ENCODE data around the gene SIGLEC15.

Gene SIGLEC15

DNA sequence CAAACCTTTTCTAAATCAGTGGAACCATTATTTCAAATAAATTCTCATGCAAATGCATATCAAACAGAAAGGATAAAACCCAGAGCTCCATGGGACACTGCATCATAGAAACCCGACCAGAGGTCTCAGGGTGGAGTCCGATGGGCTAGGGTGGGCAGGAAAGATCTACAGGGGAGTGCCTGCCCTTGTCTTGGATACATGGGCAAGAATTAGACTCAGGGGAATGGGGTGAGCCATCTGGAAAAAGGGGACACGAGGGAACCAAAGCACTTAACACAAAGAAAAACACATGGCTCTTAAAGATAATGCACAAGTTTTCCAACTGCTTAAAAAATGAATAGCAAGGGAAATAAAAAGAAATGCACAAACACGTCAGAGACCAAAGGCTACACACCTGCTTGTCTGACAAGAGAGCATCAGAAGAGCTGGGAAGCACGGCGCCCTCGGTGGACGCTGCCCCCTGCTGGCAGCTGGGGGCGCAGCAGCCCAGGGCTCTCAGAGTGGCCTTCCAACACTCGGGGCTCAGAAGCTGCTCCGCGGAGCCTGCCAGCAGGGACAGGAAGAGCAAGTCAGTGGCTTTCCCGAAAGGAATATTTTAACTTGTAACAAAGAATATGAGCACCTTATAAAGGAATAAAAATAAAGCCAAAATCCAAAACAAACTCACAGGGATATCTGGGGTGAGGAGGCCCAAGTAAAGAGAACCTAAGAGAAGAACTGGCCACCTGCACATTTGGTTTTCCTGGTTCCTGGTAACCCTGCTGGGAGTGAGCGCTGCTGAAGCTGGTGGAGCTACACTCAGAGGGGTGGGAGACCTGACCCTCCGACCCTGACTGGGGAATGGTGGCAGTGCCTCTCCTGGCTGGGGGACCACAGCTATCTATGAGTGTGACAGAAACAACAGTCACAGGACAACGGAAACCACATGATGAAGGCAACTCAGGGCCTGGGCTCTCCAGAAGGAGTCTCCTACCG is 54.5 kb downstream of the SIGLEC15 start:
- TF ChIP-seq, protein P1, sequence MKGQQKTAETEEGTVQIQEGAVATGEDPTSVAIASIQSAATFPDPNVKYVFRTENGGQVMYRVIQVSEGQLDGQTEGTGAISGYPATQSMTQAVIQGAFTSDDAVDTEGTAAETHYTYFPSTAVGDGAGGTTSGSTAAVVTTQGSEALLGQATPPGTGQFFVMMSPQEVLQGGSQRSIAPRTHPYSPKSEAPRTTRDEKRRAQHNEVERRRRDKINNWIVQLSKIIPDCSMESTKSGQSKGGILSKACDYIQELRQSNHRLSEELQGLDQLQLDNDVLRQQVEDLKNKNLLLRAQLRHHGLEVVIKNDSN (IDR thresholded peaks at IDR 0.05) = no peak
- TF ChIP-seq RAD21 (IDR thresholded peaks at IDR 0.05; ENCODE audit: low read depth) (peak; percentile 79), TAF1 (IDR thresholded peaks at IDR 0.05; ENCODE audit: low read depth) (no peak), NFIC (IDR thresholded peaks at IDR 0.05) (no peak), CREB1 (IDR thresholded peaks at IDR 0.05; ENCODE audit: low read depth) (no peak)

- TF ChIP-seq TCF12 (IDR thresholded peaks at IDR 0.05; ENCODE audit: low read depth) = no peak
- no peak for TF ChIP-seq TAF1 (IDR thresholded peaks at IDR 0.05; ENCODE audit: low read depth)
- no peak for TF ChIP-seq CREB1 (IDR thresholded peaks at IDR 0.05; ENCODE audit: low read depth)
- TF ChIP-seq, protein P2, sequence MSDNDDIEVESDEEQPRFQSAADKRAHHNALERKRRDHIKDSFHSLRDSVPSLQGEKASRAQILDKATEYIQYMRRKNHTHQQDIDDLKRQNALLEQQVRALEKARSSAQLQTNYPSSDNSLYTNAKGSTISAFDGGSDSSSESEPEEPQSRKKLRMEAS (IDR thresholded peaks at IDR 0.05) = no peak
- no peak for TF ChIP-seq FOXM1 (IDR thresholded peaks at IDR 0.05; ENCODE audit: borderline replicate concordance, low read depth)
- no peak for TF ChIP-seq EGR1 (IDR thresholded peaks at IDR 0.05)
- TF ChIP-seq EP300 (IDR thresholded peaks at IDR 0.05; ENCODE audit: borderline replicate concordance) = no peak
These were observed 55.5 kb downstream of the SIGLEC15 start for GRCh38 chr18:45880876-45881558.

DNA sequence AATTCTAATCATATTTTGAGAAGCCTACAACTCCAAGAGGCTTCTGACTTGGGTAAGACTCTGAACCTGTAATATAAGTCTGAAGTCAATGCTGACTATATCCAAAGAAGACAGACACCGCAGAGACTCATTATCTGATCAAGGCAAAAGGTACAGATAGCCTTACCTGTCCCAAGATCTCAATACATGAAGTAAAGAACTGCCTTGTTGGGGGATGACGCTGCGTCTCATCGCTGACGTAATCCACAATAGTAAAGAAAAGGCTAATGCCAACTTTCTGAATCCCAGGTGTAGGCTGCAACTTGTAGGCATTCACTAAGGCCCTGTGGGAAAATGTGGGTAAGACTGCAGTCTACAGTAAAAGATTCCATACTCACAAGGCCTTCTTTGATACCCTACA is 62.1 kb downstream of the SIGLEC15 start:
- TF ChIP-seq TEAD4 (IDR thresholded peaks at IDR 0.05) (no peak), TAF1 (IDR thresholded peaks at IDR 0.05; ENCODE audit: low read depth) (no peak), EGR1 (IDR thresholded peaks at IDR 0.05) (no peak), CREB1 (IDR thresholded peaks at IDR 0.05; ENCODE audit: low read depth) (no peak), FOXM1 (IDR thresholded peaks at IDR 0.05; ENCODE audit: borderline replicate concordance, low read depth) (no peak), CEBPB (IDR thresholded peaks at IDR 0.05) (no peak), TCF12 (IDR thresholded peaks at IDR 0.05; ENCODE audit: low read depth) (no peak), ZBTB7A (IDR thresholded peaks at IDR 0.05; ENCODE audit: low read depth) (no peak), EP300 (IDR thresholded peaks at IDR 0.05; ENCODE audit: borderline replicate concordance) (no peak), YY1 (IDR thresholded peaks at IDR 0.05; ENCODE audit: low read depth) (no peak), NFIC (IDR thresholded peaks at IDR 0.05) (no peak), RAD21 (IDR thresholded peaks at IDR 0.05; ENCODE audit: low read depth) (no peak)
- TF ChIP-seq, protein P2 (IDR thresholded peaks at IDR 0.05) = no peak
- TF ChIP-seq, protein P1 (IDR thresholded peaks at IDR 0.05) = no peak
- TF ChIP-seq, protein P3, sequence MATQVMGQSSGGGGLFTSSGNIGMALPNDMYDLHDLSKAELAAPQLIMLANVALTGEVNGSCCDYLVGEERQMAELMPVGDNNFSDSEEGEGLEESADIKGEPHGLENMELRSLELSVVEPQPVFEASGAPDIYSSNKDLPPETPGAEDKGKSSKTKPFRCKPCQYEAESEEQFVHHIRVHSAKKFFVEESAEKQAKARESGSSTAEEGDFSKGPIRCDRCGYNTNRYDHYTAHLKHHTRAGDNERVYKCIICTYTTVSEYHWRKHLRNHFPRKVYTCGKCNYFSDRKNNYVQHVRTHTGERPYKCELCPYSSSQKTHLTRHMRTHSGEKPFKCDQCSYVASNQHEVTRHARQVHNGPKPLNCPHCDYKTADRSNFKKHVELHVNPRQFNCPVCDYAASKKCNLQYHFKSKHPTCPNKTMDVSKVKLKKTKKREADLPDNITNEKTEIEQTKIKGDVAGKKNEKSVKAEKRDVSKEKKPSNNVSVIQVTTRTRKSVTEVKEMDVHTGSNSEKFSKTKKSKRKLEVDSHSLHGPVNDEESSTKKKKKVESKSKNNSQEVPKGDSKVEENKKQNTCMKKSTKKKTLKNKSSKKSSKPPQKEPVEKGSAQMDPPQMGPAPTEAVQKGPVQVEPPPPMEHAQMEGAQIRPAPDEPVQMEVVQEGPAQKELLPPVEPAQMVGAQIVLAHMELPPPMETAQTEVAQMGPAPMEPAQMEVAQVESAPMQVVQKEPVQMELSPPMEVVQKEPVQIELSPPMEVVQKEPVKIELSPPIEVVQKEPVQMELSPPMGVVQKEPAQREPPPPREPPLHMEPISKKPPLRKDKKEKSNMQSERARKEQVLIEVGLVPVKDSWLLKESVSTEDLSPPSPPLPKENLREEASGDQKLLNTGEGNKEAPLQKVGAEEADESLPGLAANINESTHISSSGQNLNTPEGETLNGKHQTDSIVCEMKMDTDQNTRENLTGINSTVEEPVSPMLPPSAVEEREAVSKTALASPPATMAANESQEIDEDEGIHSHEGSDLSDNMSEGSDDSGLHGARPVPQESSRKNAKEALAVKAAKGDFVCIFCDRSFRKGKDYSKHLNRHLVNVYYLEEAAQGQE (IDR thresholded peaks at IDR 0.05; ENCODE audit: low read depth) = no peak

- TF ChIP-seq, protein P3 (IDR thresholded peaks at IDR 0.05; ENCODE audit: low read depth) = no peak
These were observed 64.1 kb downstream of the SIGLEC15 start for GRCh38 chr18:45889419-45890064.

DNA sequence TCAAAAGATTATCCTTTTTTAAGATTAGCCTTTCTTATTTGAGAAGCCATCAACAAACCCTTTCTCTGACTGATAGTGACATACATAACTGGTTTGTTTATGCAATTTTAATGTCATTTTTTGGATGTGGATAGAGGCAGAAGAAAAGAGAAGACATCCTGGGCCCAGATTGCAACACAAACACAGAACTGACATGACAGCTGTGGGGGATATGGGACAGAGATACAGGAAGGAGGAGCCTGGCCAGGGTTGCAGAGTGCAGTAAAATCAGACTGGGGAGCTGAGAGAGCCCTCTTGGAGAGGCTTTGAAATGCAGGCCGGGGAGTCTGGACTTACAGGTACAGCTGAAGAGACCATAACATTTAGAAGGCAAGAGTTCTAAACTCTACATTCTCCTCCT is 65.1 kb downstream of the SIGLEC15 start:
- TF ChIP-seq TEAD4 (IDR thresholded peaks at IDR 0.05) (no peak), EGR1 (IDR thresholded peaks at IDR 0.05) (no peak), YY1 (IDR thresholded peaks at IDR 0.05; ENCODE audit: low read depth) (no peak), TCF12 (IDR thresholded peaks at IDR 0.05; ENCODE audit: low read depth) (no peak), CEBPB (IDR thresholded peaks at IDR 0.05) (no peak), CREB1 (IDR thresholded peaks at IDR 0.05; ENCODE audit: low read depth) (no peak), FOXM1 (IDR thresholded peaks at IDR 0.05; ENCODE audit: borderline replicate concordance, low read depth) (no peak), TAF1 (IDR thresholded peaks at IDR 0.05; ENCODE audit: low read depth) (no peak), NFIC (IDR thresholded peaks at IDR 0.05) (no peak), EP300 (IDR thresholded peaks at IDR 0.05; ENCODE audit: borderline replicate concordance) (no peak), ZBTB7A (IDR thresholded peaks at IDR 0.05; ENCODE audit: low read depth) (no peak), RAD21 (IDR thresholded peaks at IDR 0.05; ENCODE audit: low read depth) (no peak)
- TF ChIP-seq, protein P2 (IDR thresholded peaks at IDR 0.05) = no peak
- TF ChIP-seq, protein P1 (IDR thresholded peaks at IDR 0.05) = no peak
- TF ChIP-seq, protein P3 (IDR thresholded peaks at IDR 0.05; ENCODE audit: low read depth) = no peak
